HCT116 (cell line): ENCODE measurements around the gene NIBAN1.

Source experiments
- CTCF ChIP-seq, 3 experiments: fragments of 200-600 bp in 1 of 3; sonication (generic) in 1 of 3; IDR thresholded peaks in 2 of 3; conservative IDR thresholded peaks in 1 of 3; 2 replicates each; pipeline ENCODE4 v1.5.1; 2012 to 2017; ENCODE audit warnings: low read depth in 2 of 3, low read length in 2 of 3, antibody characterized with exemption in 1 of 3, borderline replicate concordance in 1 of 3, control low read depth in 1 of 3, mild to moderate bottlenecking in 1 of 3, mixed read lengths in 1 of 3, mixed run types in 1 of 3, moderate library complexity in 1 of 3; ENCODE audit not compliant: insufficient read depth in 1 of 3
- ELF1 ChIP-seq: IDR thresholded peaks from 2 replicates; pipeline ENCODE4 v1.6.1; 2012; ENCODE audit warnings: low read depth, borderline replicate concordance
- EZH2 ChIP-seq: fragments of 200-600 bp; sonication (generic); IDR thresholded peaks from 2 replicates; pipeline ENCODE4 v1.6.1; 2017; ENCODE audit warnings: antibody characterized with exemption, mixed run types
- MAX ChIP-seq: IDR thresholded peaks from 2 replicates; pipeline ENCODE4 v1.6.1; 2012
- POLR2A ChIP-seq: IDR thresholded peaks from 2 replicates; pipeline ENCODE4 v1.7.0; 2011; ENCODE audit warnings: borderline replicate concordance; ENCODE audit not compliant: insufficient read depth, insufficient read length; ENCODE audit errors: extremely low read depth
- POLR2AphosphoS5 ChIP-seq: IDR thresholded peaks from 2 replicates; pipeline ENCODE4 v1.6.1; 2011; ENCODE audit warnings: mild to moderate bottlenecking, low read depth, low read length, moderate library complexity
- REST ChIP-seq: IDR thresholded peaks from 2 replicates; pipeline ENCODE4 v1.6.1; 2012; ENCODE audit warnings: low read depth
- SP1 ChIP-seq: IDR thresholded peaks from 2 replicates; pipeline ENCODE4 v1.6.1; 2012; ENCODE audit warnings: low read depth
- YY1 ChIP-seq: IDR thresholded peaks from 2 replicates; pipeline ENCODE4 v1.6.1; 2011; ENCODE audit warnings: low read length, low read depth, moderate library complexity, mild to moderate bottlenecking; ENCODE audit not compliant: insufficient replicate concordance; ENCODE audit errors: extremely low read depth
- ZBTB33 ChIP-seq: IDR thresholded peaks from 2 replicates; pipeline ENCODE4 v1.6.1; 2011; ENCODE audit warnings: mild to moderate bottlenecking, low read length, moderate library complexity; ENCODE audit not compliant: insufficient replicate concordance; ENCODE audit errors: extremely low read depth

GRCh38 chr1:184930645-184931044 is 43.7 kb downstream of the NIBAN1 start:
- TF ChIP-seq CTCF (IDR thresholded peaks at IDR 0.05 in 2 of 3, conservative IDR thresholded peaks at IDR 0.05 in 1 of 3; ENCODE audit: borderline replicate concordance in 1 of 3, insufficient read depth in 1 of 3, low read depth in 2 of 3, low read length in 2 of 3): no peak
- TF ChIP-seq REST: no peak
- TF ChIP-seq POLR2A: no peak
- no peak for TF ChIP-seq SP1
- TF ChIP-seq POLR2AphosphoS5: no peak
- no peak for TF ChIP-seq MAX
- TF ChIP-seq EZH2: no peak
- no peak for TF ChIP-seq ZBTB33
- no peak for TF ChIP-seq YY1
- no peak for TF ChIP-seq ELF1
